ENCODE measurements around the gene TNFAIP8.
"Not testable (repeated sequence)": the region's sequence is repeated elsewhere in the genome, so short reads cannot be mapped to it uniquely, and the experiment has no call there.

The TNFAIP8 gene

GRCh38 chr5:119412279-119413227 is 56.7 kb downstream of the TNFAIP8 start:
- Mint-ChIP-seq H3K27ac (peak overlapping the region; percentile 80 to 91 (median 86)), H3K4me3 (peak overlapping the region; percentile 86 to 87 (median 87))

DNA sequence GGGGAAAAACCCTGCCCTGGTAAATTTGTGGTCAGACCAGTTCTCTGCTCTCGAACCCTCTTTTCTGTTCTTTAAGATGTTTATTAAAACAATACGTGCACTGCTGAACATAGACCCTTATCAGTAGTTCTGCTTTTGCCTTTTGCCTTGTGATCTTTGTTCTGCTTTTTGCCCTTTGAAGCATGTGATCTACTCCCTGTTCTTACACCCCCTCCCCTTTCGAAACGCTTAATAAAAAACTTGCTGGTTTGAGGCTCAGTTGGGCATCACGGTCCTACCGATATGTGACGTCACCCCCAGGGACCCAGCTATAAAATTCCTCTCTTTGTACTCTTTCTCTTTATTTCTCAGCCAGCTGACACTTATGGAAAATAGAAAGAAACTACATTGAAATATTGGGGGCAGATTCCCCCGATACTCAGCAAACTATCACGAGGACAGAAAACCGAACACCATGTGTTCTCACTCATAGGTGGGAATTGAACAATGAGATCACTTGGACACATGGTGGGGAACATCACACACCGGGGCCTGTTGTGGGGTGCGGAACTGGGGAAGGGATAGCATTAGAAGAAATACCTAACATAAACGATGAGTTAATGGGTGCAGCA is 58.4 kb downstream of the TNFAIP8 start:
- not testable (repeated sequence) for H3K4me3 Mint-ChIP-seq; H3K27ac Mint-ChIP-seq; H3K27me3 Mint-ChIP-seq (ENCODE audit: low read depth); H3K4me1 Mint-ChIP-seq; H3K9me3 Mint-ChIP-seq; H3K36me3 Mint-ChIP-seq (ENCODE audit: low read depth)

More at GRCh38 chr5:119412279-119413227, 56.7 kb downstream of the TNFAIP8 start:
- Mint-ChIP-seq H3K36me3 (ENCODE audit: low read depth) (no peaks in the 10 kb centered on the region), H3K27me3 (ENCODE audit: low read depth) (peaks cover 7% of the 10 kb centered on the region), H3K9me3 (no peaks in the 10 kb centered on the region), H3K4me1 (peaks cover 9% of the 10 kb centered on the region)
- TF ChIP-seq, protein P1, sequence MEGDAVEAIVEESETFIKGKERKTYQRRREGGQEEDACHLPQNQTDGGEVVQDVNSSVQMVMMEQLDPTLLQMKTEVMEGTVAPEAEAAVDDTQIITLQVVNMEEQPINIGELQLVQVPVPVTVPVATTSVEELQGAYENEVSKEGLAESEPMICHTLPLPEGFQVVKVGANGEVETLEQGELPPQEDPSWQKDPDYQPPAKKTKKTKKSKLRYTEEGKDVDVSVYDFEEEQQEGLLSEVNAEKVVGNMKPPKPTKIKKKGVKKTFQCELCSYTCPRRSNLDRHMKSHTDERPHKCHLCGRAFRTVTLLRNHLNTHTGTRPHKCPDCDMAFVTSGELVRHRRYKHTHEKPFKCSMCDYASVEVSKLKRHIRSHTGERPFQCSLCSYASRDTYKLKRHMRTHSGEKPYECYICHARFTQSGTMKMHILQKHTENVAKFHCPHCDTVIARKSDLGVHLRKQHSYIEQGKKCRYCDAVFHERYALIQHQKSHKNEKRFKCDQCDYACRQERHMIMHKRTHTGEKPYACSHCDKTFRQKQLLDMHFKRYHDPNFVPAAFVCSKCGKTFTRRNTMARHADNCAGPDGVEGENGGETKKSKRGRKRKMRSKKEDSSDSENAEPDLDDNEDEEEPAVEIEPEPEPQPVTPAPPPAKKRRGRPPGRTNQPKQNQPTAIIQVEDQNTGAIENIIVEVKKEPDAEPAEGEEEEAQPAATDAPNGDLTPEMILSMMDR (IDR thresholded peaks at IDR 0.05; ENCODE audit: unreplicated experiment in 3 of 3): peak in 1 of 3 experiments; percentile 4

- H3K27me3 Mint-ChIP-seq (ENCODE audit: low read depth): no peaks in the 10 kb centered on the region
- no peak overlapping the region for H3K4me3 Mint-ChIP-seq
- TF ChIP-seq, protein P1 (IDR thresholded peaks at IDR 0.05; ENCODE audit: unreplicated experiment in 3 of 3): no peak
- H3K4me1 Mint-ChIP-seq: no peaks in the 10 kb centered on the region
- no peaks in the 10 kb centered on the region for H3K36me3 Mint-ChIP-seq (ENCODE audit: low read depth)
- H3K27ac Mint-ChIP-seq: no peak overlapping the region
- H3K9me3 Mint-ChIP-seq: no peaks in the 10 kb centered on the region
Observed at GRCh38 chr5:119417891-119418605, 62.2 kb downstream of the TNFAIP8 start.

- Mint-ChIP-seq H3K27ac (no peak overlapping the region), H3K27me3 (ENCODE audit: low read depth) (no peaks in the 10 kb centered on the region), H3K9me3 (no peaks in the 10 kb centered on the region)
Observed at GRCh38 chr5:119418606-119419100, 62.8 kb downstream of the TNFAIP8 start.

DNA sequence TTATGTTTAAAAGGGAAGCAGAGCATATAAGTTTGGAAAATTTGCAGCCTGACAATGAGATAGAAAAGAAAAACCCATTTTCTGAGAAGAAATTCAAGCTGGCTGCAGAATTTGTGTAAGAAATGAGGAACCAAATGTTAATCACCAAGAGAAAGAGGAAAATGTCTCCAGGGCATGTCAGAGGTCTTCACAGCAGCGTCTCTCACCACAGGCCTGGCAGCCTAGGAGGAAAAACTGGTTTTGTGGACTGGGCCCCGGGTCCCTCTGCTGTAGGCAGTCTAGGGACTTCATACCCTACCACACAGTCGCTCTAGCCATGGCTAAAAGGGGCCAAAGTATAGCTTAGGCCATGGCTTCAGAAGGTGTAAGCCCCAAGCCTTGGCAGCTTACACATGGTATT is 64.3 kb downstream of the TNFAIP8 start:
- H3K4me3 Mint-ChIP-seq: no peak overlapping the region
- TF ChIP-seq, protein P1 (IDR thresholded peaks at IDR 0.05; ENCODE audit: unreplicated experiment in 3 of 3): no peak
- no peaks in the 10 kb centered on the region for H3K9me3 Mint-ChIP-seq
- H3K4me1 Mint-ChIP-seq: no peaks in the 10 kb centered on the region
- H3K27ac Mint-ChIP-seq: no peak overlapping the region
- H3K27me3 Mint-ChIP-seq (ENCODE audit: low read depth): peaks cover 4% of the 10 kb centered on the region
- no peaks in the 10 kb centered on the region for H3K36me3 Mint-ChIP-seq (ENCODE audit: low read depth)

More at GRCh38 chr5:119418606-119419100, 62.8 kb downstream of the TNFAIP8 start:
- no peaks in the 10 kb centered on the region for H3K36me3 Mint-ChIP-seq (ENCODE audit: low read depth)
- TF ChIP-seq, protein P1 (IDR thresholded peaks at IDR 0.05; ENCODE audit: unreplicated experiment in 3 of 3): no peak
- no peak overlapping the region for H3K4me3 Mint-ChIP-seq
- H3K4me1 Mint-ChIP-seq: no peaks in the 10 kb centered on the region

GRCh38 chr5:119426057-119426456 is 70.2 kb downstream of the TNFAIP8 start:
- Mint-ChIP-seq H3K4me3 (no peak overlapping the region), H3K27me3 (ENCODE audit: low read depth) (peaks cover 9% of the 10 kb centered on the region), H3K4me1 (peaks cover 9% of the 10 kb centered on the region), H3K27ac (no peak overlapping the region), H3K9me3 (peaks cover 1% of the 10 kb centered on the region), H3K36me3 (ENCODE audit: low read depth) (no peaks in the 10 kb centered on the region)
- TF ChIP-seq, protein P1 (IDR thresholded peaks at IDR 0.05; ENCODE audit: unreplicated experiment in 3 of 3): no peak

All from nephron (organoid).